ENCODE data around the gene MPRIP. TPM values are rescaled to one million over a fixed set of nuclear protein-coding genes. Genes with fewer than 3 reads are reported as not detected.

MPRIP gene
- total RNA-seq, 1 experiment from 2014 or later, result 258 TPM

DNA sequence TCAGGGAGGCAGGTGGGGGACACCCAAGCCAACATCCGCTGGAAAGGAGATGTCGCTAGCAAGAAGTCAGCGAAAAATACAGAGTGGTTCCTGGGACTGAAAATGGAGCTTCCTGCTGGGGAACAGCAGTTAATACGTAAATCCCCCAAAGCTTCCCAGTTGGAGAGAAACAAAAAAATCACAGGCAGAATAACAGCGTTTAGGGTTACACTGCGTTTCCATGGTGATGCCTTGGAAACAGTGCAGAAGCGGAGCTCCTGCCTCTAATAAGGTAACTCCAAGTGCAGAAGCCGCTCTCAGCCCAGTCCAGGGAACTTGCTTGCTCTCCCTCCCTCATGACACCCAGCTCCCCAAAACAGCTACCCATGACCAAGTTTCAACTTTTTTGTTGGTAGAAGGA, 90.5 kb downstream of the MPRIP start:
- DNase-seq (ENCODE audit: low read depth, low spot score) (no peak), ATAC-seq (no peak)
- H3K27ac ChIP-seq (ENCODE audit: low read depth, low read length), result no peak overlapping the region
- BruUV-seq (replicated peaks), result no TSS peak
- no peaks in the 10 kb centered on the region for H3K9me3 ChIP-seq (ENCODE audit: control insufficient read depth in 1 of 2, insufficient read depth in 1 of 2, low read depth in 1 of 2, low read length in 2 of 2)
- H4K20me1 ChIP-seq (ENCODE audit: insufficient read depth), result no peaks in the 10 kb centered on the region
- no peak overlapping the region for H3K4me3 ChIP-seq (replicated peaks in 1 of 2; ENCODE audit: low read depth in 1 of 2, low read length in 2 of 2)
- H3K4me1 ChIP-seq (ENCODE audit: control insufficient read depth in 1 of 2, insufficient read depth in 2 of 2, low read length in 2 of 2), result no peaks in the 10 kb centered on the region
- POLR2A ChIA-PET, result no interaction called here
- H3K4me2 ChIP-seq (ENCODE audit: low read length), result no peak overlapping the region
- no peak for TF ChIP-seq POLR2AphosphoS5 (IDR thresholded peaks at IDR 0.05; ENCODE audit: low read depth, low read length)
- no peak for TF ChIP-seq JUND (IDR thresholded peaks at IDR 0.05)
- TF ChIP-seq, protein P1, sequence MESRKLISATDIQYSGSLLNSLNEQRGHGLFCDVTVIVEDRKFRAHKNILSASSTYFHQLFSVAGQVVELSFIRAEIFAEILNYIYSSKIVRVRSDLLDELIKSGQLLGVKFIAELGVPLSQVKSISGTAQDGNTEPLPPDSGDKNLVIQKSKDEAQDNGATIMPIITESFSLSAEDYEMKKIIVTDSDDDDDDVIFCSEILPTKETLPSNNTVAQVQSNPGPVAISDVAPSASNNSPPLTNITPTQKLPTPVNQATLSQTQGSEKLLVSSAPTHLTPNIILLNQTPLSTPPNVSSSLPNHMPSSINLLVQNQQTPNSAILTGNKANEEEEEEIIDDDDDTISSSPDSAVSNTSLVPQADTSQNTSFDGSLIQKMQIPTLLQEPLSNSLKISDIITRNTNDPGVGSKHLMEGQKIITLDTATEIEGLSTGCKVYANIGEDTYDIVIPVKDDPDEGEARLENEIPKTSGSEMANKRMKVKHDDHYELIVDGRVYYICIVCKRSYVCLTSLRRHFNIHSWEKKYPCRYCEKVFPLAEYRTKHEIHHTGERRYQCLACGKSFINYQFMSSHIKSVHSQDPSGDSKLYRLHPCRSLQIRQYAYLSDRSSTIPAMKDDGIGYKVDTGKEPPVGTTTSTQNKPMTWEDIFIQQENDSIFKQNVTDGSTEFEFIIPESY (IDR thresholded peaks at IDR 0.05; ENCODE audit: extremely low read depth, insufficient replicate concordance, low read length), result no peak
- TF ChIP-seq, protein P2, sequence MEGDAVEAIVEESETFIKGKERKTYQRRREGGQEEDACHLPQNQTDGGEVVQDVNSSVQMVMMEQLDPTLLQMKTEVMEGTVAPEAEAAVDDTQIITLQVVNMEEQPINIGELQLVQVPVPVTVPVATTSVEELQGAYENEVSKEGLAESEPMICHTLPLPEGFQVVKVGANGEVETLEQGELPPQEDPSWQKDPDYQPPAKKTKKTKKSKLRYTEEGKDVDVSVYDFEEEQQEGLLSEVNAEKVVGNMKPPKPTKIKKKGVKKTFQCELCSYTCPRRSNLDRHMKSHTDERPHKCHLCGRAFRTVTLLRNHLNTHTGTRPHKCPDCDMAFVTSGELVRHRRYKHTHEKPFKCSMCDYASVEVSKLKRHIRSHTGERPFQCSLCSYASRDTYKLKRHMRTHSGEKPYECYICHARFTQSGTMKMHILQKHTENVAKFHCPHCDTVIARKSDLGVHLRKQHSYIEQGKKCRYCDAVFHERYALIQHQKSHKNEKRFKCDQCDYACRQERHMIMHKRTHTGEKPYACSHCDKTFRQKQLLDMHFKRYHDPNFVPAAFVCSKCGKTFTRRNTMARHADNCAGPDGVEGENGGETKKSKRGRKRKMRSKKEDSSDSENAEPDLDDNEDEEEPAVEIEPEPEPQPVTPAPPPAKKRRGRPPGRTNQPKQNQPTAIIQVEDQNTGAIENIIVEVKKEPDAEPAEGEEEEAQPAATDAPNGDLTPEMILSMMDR (IDR thresholded peaks at IDR 0.05 in 2 of 3, conservative IDR thresholded peaks at IDR 0.05 in 1 of 3; ENCODE audit: borderline replicate concordance in 1 of 3, insufficient read depth in 1 of 3, low read depth in 2 of 3, low read length in 2 of 3), result no peak
- no peak for TF ChIP-seq SIN3A (IDR thresholded peaks at IDR 0.05; ENCODE audit: low read depth)
- TF ChIP-seq EZH2phosphoT487 (IDR thresholded peaks at IDR 0.05; ENCODE audit: borderline replicate concordance), result no peak
- TF ChIP-seq EZH2 (IDR thresholded peaks at IDR 0.05), result no peak
- TF ChIP-seq TCF7L2 (IDR thresholded peaks at IDR 0.05; ENCODE audit: borderline replicate concordance, extremely low read depth, insufficient read depth, insufficient read length), result no peak
- no peak for TF ChIP-seq SRF (IDR thresholded peaks at IDR 0.05; ENCODE audit: low read depth)
- TF ChIP-seq SP1 (IDR thresholded peaks at IDR 0.05; ENCODE audit: low read depth), result no peak
- no peak overlapping the region for H3K9ac ChIP-seq (ENCODE audit: low read length)
- CTCF ChIA-PET, result no interaction called here
- H3K9me2 ChIP-seq (ENCODE audit: insufficient read depth), result no peaks in the 10 kb centered on the region
- H2AFZ ChIP-seq (ENCODE audit: low read depth, low read length, poor library complexity, severe bottlenecking), result no peak overlapping the region
- peaks cover 4 to 39% of the 10 kb centered on the region in 2 experiments for H3K36me3 ChIP-seq (ENCODE audit: control insufficient read depth in 1 of 2, insufficient read depth in 2 of 2, low read length in 2 of 2)
- H3K79me2 ChIP-seq (ENCODE audit: insufficient read depth, low read length), result no peaks in the 10 kb centered on the region; the same call in 1 of the 2 replicates
- intact Hi-C loops (cut with micrococcal nuclease), result no loop called here
- RAD21 ChIA-PET (ENCODE audit: low non-redundant PET in 1 of 2, low total read pairs in 2 of 2, uncharacterized antibody in 2 of 2, unreplicated experiment in 2 of 2), result no interaction called here
- H3K27me3 ChIP-seq (ENCODE audit: insufficient read depth, low read length), result no peaks in the 10 kb centered on the region
